T-helper 1 cell treated with Interleukin-12 subunit alpha and Interleukin-12 subunit beta and Interleukin-4 antibody, amounts not matched to agents 30 ng/mL and 1 ng/mL, for 36 hours (primary cell): Measurements from ENCODE around the gene CALD1. TPM values are rescaled to one million over a fixed set of nuclear protein-coding genes. Genes with fewer than 3 reads are reported as not detected.

Experiments used
- intact Hi-C: fragments of 100-400 bp; cut with micrococcal nuclease; formaldehyde crosslinking; loops from one replicate; pipeline ENCODE4 v1.15.1; 2024
- total RNA-seq: library from RNA; stranded (reverse); gene quantifications from 2 replicates; pipeline ENCODE4 v1.2.3, GENCODE V29; 2022

CALD1 gene
- total RNA-seq, 1 donor from 2014 or later, result 1.3 TPM

GRCh38 chr7:134993877-134994456 is 214.5 kb downstream of the CALD1 start:
- intact Hi-C loops, result no loop called here

DNA sequence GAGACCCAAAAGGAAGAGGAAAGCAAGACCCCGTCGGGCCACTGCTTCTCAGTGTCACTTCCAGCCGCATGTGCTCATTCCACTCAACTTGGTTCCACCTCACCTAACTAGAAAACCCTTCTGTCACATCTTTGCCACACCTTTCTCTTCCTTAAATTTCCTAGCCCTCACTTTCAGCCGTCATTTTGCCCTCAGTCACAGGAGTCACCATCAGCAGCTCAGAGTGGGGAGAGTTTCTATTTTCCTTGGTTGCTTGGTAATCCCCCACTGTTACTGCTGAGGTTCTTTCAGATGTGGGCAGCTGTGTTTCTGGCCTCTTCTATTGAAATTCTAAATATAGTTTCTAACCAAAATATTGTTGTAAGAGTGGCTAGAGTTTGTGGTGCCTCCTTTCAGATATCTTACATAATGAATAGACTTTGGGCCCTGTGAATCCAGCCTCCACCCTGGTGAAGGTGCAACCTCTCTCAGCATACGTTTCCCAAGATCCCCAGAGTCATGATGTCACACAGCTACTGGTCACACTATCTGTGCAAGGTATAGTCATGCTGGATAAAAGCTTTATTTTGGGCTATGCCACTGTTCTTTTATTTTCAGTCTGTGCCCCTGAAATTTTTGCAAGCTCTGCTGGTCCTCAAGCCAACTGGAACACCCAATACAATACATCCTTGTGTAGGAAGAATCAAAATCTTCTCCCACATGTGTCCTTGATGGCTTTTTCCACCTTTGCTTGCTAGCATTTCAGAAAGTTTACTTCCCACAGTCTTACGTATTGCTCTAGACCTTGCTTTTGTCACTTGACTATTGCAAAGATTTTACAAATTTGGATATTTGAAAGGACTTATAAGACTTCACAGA is 216.0 kb downstream of the CALD1 start:
- intact Hi-C loops, result no loop called here

GRCh38 chr7:134996097-134996550 is 216.7 kb downstream of the CALD1 start:
- intact Hi-C loops, result no loop called here

DNA sequence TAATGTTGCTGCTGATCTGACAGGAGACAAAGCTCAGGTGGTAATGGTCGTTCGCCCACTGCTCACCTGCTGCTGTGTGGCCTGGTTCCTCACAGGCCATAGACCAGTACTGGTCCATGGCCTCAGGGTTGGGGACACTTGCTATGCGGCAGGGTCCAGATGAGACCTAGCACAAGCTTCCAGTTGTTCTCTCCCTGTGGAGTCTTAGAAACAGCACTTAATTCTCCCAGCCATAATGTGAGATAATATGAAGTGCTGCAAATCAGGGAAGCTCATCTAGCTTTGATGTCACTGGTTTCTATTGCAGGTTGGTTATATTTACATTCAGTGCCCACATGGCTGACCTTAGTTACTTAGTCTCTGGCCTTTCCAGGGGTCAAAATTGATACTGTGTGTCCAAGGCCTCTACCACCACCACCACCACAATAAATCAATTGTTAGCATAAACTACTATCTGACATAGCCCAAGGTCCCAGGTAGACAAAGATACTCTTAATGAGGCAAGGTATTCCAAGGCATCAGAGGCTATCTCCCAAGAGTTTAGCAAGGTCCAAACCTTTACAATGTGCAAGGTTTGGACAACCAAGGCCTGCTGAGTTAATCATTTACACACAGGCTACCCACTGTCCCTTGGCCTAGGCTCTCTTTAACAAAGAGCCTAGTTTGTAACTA is 217.9 kb downstream of the CALD1 start:
- intact Hi-C loops, result no loop called here

DNA sequence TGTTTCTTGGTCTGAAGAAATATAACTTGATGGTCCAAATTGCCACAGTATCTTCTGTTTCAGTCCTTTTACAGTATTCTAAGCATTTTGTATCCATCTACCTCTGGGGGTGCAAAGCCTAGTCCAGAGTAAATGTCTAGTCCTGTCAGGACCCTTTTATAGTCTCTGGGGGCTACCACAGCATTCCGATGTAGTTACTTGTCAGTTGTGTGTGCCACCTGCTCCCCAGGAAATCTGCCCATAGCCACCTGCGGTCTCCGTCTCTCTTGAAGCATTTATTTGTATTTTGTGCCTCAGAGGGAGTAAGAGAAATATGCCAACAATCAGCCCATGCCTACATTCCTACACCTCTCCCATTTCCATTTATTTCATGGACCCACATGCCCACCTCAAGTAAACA is 219.7 kb downstream of the CALD1 start:
- intact Hi-C loops, result no loop called here

- intact Hi-C loops, result no loop called here
These were observed 222.1 kb downstream of the CALD1 start for GRCh38 chr7:135001390-135002165.

- intact Hi-C loops, result no loop called here
These were observed 232.8 kb downstream of the CALD1 start for GRCh38 chr7:135012229-135012628.

Other genes starting within 250 kb of the CALD1 start
- not detected in 2 replicates for gene AKR1B15, start 230.5 kb upstream of the CALD1 start, total RNA-seq
- 23.7 and 26.1 TPM in 2 replicates for gene BPGM, start 132.8 kb upstream of the CALD1 start, total RNA-seq
- gene AGBL3, start 206.9 kb downstream of the CALD1 start, total RNA-seq, result 1.4 and 2.2 TPM in 2 replicates